Activated CD8-positive, alpha-beta memory T cell treated with anti-CD3 and anti-CD28 coated beads for 4 hours (primary cell): ENCODE data around the gene ZCWPW2.

Experiments
- DNase-seq, 2 donors: peaks; one replicate each; pipeline ENCODE4 v3.0.0-alpha.2; 2020; ENCODE audit warnings: low read depth in 2 of 2

The ZCWPW2 gene

DNA sequence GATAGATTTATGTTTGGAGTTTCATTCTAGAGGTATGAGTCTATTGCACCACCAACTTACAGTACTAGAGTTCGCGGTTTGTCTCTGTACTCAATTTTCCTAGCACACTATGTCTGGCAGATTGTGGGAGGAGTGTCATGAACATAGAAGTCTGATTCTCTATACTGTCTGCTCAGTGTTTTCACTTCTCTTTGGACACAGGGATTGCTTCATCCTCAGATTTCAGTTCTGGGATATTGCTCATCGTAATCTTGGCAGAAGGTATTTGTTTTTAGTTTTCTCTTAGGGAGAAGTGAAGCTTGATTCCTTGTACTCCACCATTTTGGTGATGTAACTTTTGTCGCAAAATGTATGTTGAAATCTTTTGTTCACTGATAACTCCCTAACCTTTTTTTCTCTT, 27.9 kb downstream of the ZCWPW2 start:
- no peak for DNase-seq

DNA sequence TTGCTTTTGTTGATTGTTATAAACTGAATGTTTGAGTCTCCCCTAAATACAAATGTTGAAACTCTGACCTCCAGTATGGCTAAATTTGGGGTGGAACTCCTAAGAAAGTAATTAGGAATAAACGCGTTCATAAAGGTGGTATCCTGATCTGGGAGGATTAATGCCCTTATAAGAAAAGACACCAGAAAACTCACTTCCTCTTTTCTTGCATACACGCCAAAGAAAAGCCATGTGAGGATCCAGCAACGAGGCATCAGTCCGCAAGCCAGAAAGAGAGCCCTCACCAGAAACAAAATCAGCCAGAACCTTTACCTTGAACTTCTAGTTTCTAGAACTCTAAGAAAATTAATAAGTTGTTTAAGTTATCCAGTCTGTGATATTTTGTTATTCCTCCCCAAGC, 37.5 kb downstream of the ZCWPW2 start:
- no peak for DNase-seq

- no peak for DNase-seq
These were observed 40.5 kb downstream of the ZCWPW2 start for GRCh38 chr3:28388978-28389377.

DNA sequence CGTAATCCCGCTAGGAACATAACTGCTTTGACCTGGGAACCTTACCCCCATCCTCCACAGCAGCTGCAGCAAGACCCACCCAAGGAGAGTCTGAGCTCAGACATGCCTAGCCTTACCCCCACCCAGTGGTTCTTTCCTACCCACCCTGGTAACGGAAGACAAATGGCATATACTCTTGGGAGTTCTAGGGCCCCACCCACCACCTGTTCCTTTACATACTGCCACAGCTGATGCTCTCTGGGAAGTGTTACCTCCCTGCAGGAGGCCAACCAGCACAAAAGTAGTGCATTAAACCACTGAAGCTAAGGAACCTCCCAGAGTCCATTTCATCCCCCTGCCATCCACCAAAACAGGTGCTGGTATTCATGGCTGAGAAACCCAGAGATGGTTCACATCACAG, 50.7 kb downstream of the ZCWPW2 start:
- no peak for DNase-seq

DNA sequence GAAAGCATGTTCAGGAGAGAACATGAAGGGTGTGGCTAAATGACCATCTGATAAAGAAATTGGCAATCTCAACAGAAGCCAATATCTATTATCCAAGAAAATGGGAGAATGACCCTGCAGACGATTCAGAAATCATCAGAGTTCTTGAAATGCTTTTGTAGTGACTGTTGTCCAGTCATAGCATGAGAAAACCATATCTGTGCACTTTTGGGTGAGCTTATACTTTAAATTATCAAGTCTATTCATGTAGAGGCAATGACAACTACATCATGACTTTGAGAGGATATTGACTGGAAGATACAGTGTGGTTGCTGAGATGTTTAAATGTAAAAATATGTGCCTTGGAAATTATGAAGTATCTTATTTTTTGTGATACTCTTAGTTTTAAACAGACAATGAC, 57.7 kb downstream of the ZCWPW2 start:
- no peak for DNase-seq

GRCh38 chr3:28449398-28449797, 100.9 kb downstream of the ZCWPW2 start:
- no peak for DNase-seq

DNA sequence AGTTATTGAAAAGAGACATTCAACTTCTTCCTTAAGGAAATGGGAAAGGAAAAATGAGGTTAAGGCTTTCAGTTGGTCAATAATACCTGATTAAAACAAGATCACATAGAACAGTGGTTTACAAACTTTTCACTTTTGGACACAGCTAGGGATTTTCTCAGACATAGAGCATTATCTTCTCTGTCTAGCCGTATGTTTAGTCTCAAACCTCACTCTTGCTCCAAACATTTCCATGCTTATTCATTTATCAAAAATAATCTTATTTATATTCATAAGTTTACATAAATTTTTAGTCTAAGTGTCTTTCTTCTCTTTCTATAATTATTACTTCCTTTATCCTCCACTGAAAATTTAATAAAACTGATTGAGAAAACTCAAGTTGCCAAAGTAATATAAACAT, 114.3 kb downstream of the ZCWPW2 start:
- DNase-seq = no peak

GRCh38 chr3:28467414-28467813, 118.9 kb downstream of the ZCWPW2 start:
- no peak for DNase-seq

- DNase-seq = no peak
These were observed 127.7 kb downstream of the ZCWPW2 start for GRCh38 chr3:28476194-28476593.

- DNase-seq = no peak
These were observed 128.2 kb downstream of the ZCWPW2 start for GRCh38 chr3:28476764-28477163.

DNA sequence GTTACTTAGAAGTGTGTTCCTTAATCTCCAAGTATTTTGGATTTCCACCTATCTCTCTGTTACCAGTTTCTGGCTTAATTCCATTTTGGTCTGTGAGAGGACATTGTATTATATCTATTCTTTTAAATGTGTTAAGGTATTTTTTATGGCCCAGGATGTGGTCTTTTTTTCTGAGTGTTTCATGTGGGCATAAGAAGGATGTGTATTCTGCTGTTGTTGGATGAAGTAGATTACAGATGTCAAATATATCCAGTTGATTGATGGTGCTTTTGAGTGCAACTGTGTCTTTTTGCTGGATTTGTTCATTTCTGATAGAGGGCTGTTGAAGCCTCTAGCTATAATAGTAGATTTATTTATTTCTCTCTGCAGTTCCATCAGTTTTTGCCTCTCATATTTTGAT, 136.6 kb downstream of the ZCWPW2 start:
- DNase-seq = no peak

- no peak for DNase-seq
These were observed 146.8 kb downstream of the ZCWPW2 start for GRCh38 chr3:28495301-28495700.

DNA sequence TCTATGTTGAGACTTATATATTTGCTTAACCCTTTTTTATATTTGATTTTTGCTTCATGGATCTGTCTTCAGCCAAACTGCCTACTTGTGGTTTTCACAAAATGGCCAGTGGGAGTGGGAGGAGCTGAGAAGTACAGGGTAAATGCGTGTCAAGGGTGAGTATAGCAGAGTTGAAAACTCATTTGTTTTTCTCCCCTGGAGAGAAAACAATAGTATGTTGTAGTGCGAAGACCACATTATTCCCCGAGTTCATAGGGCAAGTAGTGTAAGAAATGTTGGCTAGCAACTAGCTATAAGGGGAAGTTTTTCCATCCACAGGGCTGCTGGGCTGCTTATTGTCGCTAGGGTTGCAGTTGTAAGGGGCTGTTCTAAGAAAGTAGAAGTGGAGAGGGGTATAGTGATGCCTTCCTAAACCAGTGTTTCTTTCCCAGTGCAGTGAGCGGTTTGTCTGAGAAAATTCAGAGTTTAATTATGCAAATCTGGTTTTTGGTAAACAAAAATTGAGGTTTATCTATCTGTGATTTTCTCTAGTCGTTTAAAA, 153.9 kb downstream of the ZCWPW2 start:
- no peak for DNase-seq

- DNase-seq = no peak
These were observed 156.5 kb downstream of the ZCWPW2 start for GRCh38 chr3:28504976-28505375.

GRCh38 chr3:28521663-28522062, 173.1 kb downstream of the ZCWPW2 start:
- no peak for DNase-seq

DNA sequence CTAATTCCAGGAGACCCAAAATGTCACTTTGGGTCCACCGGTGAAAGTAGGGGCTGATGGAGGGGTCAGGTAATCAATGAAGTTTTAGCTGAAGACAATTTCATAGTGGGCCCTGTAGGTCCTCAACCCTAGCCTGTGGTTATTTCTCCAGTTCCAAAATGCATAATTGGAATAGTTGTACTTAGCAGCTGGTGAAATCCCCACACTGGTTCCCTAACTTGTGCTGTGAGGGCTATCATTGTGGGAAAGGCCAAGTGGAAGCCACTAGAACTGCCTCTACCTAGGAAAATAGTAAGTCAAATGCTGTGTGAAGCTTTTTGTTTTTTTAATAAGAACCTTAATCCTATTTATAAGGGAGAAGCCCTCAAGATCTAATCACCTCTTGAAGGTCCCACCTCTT, 193.8 kb downstream of the ZCWPW2 start:
- DNase-seq = no peak

- no peak for DNase-seq
These were observed 195.7 kb downstream of the ZCWPW2 start for GRCh38 chr3:28544236-28544635.

DNA sequence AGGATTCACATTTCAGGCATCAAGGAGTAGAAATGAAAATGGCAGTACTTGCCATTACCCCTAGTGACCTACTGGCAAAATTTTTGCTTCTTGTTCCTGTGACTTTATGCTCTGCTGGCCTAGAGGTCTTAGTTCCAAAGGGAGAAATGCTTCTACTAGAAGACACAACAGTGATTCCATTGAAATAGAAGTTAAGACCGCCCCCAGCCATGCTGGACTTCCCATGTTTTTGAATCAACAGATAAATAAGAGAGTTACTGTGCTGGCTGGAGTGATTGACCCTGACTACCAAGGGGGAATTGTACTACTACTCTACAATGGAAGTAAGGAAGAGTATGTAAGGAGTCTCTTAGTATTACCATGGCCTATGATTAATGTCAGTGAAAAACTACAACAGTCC, 196.3 kb downstream of the ZCWPW2 start:
- no peak for DNase-seq

- no peak for DNase-seq
These were observed 199.2 kb downstream of the ZCWPW2 start for GRCh38 chr3:28547677-28548076.

DNA sequence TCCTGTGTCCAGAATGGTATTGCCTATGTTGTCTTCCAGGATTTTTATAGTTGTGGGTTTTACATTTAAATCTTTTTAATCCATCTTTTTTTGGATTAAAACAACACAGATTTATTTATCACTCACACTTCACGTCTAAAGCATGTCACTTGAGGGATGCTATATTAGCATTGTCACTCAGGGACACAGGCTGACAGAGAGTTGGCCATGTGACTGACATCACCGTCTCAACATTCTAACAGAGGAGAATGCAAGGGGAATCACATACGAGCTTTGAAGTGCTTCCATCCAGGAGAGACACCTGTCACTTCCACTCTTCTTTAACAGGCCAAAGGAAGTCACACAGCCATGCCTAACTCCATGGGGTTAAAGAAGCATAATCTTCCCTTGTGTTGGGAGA, 204.7 kb downstream of the ZCWPW2 start:
- DNase-seq = no peak

- no peak for DNase-seq
These were observed 207.7 kb downstream of the ZCWPW2 start for GRCh38 chr3:28556195-28556594.

GRCh38 chr3:28564211-28564610, 215.7 kb downstream of the ZCWPW2 start:
- DNase-seq = no peak

- DNase-seq = no peak
These were observed 220.8 kb downstream of the ZCWPW2 start for GRCh38 chr3:28569357-28569756.

GRCh38 chr3:28574036-28574435, 225.5 kb downstream of the ZCWPW2 start:
- DNase-seq = no peak
